ENCODE measurements around the gene COL13A1.

- TF ChIP-seq, protein P1, sequence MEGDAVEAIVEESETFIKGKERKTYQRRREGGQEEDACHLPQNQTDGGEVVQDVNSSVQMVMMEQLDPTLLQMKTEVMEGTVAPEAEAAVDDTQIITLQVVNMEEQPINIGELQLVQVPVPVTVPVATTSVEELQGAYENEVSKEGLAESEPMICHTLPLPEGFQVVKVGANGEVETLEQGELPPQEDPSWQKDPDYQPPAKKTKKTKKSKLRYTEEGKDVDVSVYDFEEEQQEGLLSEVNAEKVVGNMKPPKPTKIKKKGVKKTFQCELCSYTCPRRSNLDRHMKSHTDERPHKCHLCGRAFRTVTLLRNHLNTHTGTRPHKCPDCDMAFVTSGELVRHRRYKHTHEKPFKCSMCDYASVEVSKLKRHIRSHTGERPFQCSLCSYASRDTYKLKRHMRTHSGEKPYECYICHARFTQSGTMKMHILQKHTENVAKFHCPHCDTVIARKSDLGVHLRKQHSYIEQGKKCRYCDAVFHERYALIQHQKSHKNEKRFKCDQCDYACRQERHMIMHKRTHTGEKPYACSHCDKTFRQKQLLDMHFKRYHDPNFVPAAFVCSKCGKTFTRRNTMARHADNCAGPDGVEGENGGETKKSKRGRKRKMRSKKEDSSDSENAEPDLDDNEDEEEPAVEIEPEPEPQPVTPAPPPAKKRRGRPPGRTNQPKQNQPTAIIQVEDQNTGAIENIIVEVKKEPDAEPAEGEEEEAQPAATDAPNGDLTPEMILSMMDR (IDR thresholded peaks at IDR 0.05 in 4 of 5, conservative IDR thresholded peaks at IDR 0.05 in 1 of 5): no peak
- TF ChIP-seq POLR2A (IDR thresholded peaks at IDR 0.05): no peak
Observed at GRCh38 chr10:69881202-69881601, 79.5 kb downstream of the COL13A1 start.
